GM19397 (cell line): ENCODE measurements around the gene SRGAP3.

Source experiments
- ATAC-seq: cut with Tn5 transposase; IDR thresholded peaks from one replicate; pipeline ENCODE4 v1.9.1; 2021; ENCODE audit warnings: mild to moderate bottlenecking, moderate library complexity; ENCODE audit not compliant: unreplicated experiment

The SRGAP3 gene

GRCh38 chr3:9204253-9204992 is 45.0 kb downstream of the SRGAP3 start:
- ATAC-seq: no peak

- no peak for ATAC-seq
Measured at GRCh38 chr3:9203317-9203716, 46.1 kb downstream of the SRGAP3 start.

- no peak for ATAC-seq
Measured at GRCh38 chr3:9202546-9202945, 46.9 kb downstream of the SRGAP3 start.

- no peak for ATAC-seq
Measured at GRCh38 chr3:9201955-9202354, 47.5 kb downstream of the SRGAP3 start.

GRCh38 chr3:9201266-9201665 is 48.2 kb downstream of the SRGAP3 start:
- ATAC-seq: no peak

GRCh38 chr3:9199775-9200174 is 49.7 kb downstream of the SRGAP3 start:
- ATAC-seq: no peak

- ATAC-seq: no peak
Measured at GRCh38 chr3:9198899-9199335, 50.5 kb downstream of the SRGAP3 start.

GRCh38 chr3:9198261-9198660 is 51.2 kb downstream of the SRGAP3 start:
- no peak for ATAC-seq

- ATAC-seq: no peak
Measured at GRCh38 chr3:9196020-9196419, 53.4 kb downstream of the SRGAP3 start.

- no peak for ATAC-seq
Measured at GRCh38 chr3:9195390-9195789, 54.1 kb downstream of the SRGAP3 start.

GRCh38 chr3:9194509-9195184 is 54.8 kb downstream of the SRGAP3 start:
- no peak for ATAC-seq

- no peak for ATAC-seq
Measured at GRCh38 chr3:9193633-9194195, 55.7 kb downstream of the SRGAP3 start.

- ATAC-seq: no peak
Measured at GRCh38 chr3:9193211-9193610, 56.2 kb downstream of the SRGAP3 start.

- ATAC-seq: no peak
Measured at GRCh38 chr3:9192248-9193025, 57.0 kb downstream of the SRGAP3 start.

- no peak for ATAC-seq
Measured at GRCh38 chr3:9190276-9190675, 59.2 kb downstream of the SRGAP3 start.

- no peak for ATAC-seq
Measured at GRCh38 chr3:9188583-9188982, 60.9 kb downstream of the SRGAP3 start.

- ATAC-seq: no peak
Measured at GRCh38 chr3:9185701-9186100, 63.7 kb downstream of the SRGAP3 start.

GRCh38 chr3:9185046-9185445 is 64.4 kb downstream of the SRGAP3 start:
- no peak for ATAC-seq

GRCh38 chr3:9184461-9184835 is 65.0 kb downstream of the SRGAP3 start:
- no peak for ATAC-seq

GRCh38 chr3:9183811-9184460 is 65.5 kb downstream of the SRGAP3 start:
- ATAC-seq: no peak

- no peak for ATAC-seq
Measured at GRCh38 chr3:9183011-9183410, 66.4 kb downstream of the SRGAP3 start.
